ENCODE measurements around the gene SRD5A3.

DNA sequence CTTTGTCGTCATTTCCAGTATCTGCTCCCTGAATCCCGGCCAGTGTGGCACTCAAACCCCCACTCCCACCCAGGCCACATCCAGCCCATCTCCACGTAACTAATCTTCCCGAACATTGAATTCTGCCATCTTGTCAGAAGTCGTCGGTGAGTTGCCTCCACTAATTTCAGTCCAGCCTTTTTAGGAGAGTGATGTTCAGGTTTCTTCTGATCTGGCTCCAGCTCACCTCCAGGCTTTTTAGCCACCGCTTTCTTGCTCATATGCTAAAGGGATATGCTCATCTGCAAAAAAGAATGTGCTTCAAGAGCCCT lies 51.0 kb downstream of the SRD5A3 start:
- TF ChIP-seq, protein P1, sequence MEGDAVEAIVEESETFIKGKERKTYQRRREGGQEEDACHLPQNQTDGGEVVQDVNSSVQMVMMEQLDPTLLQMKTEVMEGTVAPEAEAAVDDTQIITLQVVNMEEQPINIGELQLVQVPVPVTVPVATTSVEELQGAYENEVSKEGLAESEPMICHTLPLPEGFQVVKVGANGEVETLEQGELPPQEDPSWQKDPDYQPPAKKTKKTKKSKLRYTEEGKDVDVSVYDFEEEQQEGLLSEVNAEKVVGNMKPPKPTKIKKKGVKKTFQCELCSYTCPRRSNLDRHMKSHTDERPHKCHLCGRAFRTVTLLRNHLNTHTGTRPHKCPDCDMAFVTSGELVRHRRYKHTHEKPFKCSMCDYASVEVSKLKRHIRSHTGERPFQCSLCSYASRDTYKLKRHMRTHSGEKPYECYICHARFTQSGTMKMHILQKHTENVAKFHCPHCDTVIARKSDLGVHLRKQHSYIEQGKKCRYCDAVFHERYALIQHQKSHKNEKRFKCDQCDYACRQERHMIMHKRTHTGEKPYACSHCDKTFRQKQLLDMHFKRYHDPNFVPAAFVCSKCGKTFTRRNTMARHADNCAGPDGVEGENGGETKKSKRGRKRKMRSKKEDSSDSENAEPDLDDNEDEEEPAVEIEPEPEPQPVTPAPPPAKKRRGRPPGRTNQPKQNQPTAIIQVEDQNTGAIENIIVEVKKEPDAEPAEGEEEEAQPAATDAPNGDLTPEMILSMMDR (IDR thresholded peaks at IDR 0.05), result no peak
- no peak for TF ChIP-seq POLR2A (IDR thresholded peaks at IDR 0.05)

Data from body of pancreas (tissue), 4 donors.